ENCODE results near the gene NCOR2.

NCOR2 gene

DNA sequence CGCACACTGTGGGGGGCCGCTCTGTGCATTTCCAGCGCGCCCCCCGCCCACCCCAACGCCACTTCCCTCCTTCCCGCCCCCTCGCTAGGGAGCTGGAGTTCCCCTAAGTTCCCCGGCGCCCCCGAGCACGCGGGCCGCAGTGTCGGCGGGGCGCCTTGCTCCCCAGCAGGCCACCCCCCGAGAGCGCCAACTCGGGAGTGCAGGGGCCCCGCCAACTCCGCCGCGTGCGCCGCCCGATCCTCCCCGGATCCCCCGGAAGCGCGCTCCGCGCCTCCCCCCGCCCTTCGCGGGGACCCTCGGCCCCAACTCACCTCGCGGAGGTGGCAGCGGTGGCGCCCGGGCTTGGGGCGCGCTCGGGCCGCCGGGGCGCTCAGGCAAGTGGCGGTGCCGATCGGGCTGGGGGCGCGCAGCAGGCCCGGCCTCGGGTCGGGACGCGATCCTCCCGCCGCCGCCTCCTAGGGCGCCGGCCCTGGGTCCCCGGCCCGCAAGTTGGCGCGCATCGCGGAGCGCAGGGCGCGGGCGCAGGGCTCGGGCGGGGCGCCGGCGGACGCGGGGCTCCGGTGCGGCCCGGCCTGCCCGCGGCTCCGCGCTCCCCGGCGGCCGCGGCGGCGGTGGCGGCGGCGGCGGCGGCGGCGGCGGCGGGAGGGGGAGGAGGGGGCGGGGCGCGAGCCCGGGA, at the start of gene NCOR2:
Gene NCOR2 (minus strand): TSS at position 616 of the 676 bp plus-strand sequence. CDS start 72,361 bp downstream, outside the sequence.
- no peak for DNase-seq (ENCODE audit: extremely low read depth, low read depth)
- TF ChIP-seq, protein P1, sequence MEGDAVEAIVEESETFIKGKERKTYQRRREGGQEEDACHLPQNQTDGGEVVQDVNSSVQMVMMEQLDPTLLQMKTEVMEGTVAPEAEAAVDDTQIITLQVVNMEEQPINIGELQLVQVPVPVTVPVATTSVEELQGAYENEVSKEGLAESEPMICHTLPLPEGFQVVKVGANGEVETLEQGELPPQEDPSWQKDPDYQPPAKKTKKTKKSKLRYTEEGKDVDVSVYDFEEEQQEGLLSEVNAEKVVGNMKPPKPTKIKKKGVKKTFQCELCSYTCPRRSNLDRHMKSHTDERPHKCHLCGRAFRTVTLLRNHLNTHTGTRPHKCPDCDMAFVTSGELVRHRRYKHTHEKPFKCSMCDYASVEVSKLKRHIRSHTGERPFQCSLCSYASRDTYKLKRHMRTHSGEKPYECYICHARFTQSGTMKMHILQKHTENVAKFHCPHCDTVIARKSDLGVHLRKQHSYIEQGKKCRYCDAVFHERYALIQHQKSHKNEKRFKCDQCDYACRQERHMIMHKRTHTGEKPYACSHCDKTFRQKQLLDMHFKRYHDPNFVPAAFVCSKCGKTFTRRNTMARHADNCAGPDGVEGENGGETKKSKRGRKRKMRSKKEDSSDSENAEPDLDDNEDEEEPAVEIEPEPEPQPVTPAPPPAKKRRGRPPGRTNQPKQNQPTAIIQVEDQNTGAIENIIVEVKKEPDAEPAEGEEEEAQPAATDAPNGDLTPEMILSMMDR (IDR thresholded peaks at IDR 0.05; ENCODE audit: low read depth, low read length): no peak

DNA sequence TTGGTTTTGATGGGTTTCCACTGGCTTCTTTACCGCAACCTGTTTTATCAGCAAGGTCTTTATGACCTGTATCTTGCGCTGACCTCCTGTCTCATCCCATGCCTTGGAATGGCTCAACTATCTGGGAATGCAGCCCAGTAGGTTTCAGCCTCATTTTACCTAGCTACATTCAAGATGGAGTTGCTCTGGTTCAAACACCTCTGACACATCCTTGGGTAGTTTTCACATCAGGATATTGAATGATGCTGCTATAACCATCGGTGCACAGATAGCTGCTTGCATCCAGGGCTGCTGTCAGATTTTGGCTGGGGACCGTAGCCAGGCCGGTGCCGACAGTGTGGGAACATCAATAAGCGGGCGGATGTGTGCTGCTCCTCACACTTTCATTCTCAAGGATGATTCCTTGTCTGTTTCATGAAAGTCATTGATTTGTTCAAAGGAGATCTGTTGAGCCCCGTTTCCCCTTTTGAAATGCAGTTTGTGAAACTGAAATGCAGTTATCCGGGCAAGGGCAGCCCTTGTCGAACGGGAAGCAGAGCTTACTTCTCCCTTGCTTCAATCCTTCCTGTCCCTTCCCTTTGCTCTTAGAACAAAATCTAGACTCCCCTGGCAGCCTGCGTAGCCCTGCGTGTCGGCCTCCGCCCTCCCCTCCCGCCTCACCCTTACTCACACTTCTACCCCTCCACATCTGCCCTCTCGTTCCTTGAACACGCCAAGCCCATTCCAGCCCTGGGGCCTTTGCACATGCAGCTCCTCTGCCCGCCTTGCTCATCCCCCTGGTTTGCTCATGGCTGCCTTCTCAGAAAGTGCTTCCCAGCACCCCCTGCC, 49.2 kb upstream of the NCOR2 start:
- no peak for DNase-seq (ENCODE audit: extremely low read depth, low read depth)
- TF ChIP-seq, protein P1 (IDR thresholded peaks at IDR 0.05; ENCODE audit: low read depth, low read length): no peak

DNA sequence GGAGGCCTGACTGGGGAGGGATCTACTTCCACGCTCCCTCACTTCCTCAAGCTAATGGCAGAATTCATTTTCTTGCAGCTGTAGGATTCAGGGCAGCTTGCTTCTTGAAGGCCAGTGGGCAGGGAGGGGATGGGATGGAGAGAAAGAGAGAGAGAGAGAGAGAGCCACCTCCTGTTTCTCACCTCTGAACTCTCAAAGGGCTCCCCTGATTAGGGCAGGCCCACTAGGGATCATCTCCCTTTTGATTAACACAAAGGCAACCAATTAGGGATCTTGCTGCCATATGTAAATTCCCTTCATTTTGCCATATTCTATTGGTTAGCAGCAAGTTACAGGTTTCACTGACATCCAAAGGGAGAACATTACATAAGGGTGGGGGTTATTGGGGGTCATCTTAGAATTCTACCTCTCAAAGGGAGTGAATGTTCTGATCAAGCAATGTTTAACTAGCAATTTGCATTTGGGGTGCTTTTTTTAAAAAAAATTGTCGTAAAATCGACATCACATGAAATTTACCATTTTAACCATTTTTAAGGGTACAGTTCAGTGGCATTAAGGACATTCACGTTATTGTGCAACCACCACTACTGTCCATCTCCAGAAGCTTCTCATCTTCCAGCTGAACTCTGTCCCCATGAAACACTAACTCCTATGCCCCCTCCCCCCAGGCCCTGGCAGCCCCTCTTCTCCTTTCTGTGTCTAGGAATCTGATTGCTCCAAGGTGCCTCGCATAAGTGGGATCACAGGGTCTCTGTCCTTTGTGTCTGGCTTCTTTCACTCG, 47.3 kb upstream of the NCOR2 start:
- TF ChIP-seq, protein P1 (IDR thresholded peaks at IDR 0.05; ENCODE audit: low read depth, low read length): no peak
- no peak for DNase-seq (ENCODE audit: extremely low read depth, low read depth)

DNA sequence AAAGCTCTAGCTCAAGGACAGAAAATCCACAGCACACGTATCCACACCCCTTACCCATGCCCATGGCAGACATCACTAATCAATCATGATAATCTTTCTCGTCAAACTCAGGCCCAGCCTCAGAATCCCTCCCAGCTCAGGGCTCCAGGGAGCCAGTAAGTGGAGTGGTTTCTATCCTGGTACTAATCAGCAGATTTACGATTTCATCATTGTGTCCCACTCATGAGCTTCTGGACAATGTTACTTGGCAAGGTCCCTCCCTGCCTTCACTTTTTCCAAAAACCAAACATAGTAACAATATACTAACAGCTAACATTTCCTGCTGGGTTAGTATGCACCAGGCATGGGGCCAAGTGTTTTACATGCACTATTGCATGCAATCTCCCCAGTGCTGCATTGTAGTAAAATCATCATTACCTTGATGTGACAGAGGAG, 45.8 kb upstream of the NCOR2 start:
- DNase-seq (ENCODE audit: extremely low read depth, low read depth): peak; percentile 47
- TF ChIP-seq, protein P1 (IDR thresholded peaks at IDR 0.05; ENCODE audit: low read depth, low read length): no peak

DNA sequence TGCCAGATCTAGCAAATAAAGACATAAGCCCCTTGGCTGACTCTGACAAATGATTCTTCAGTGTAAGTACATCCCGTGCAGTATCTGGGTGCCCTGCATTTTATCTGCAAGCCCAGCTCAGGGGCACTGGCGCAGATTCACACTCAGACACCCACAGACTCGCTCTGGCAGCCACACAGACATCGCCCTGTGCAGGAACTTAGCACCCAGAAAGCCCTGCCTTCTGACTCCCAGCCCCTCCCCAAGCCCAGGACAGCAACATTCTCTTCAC, 44.9 kb upstream of the NCOR2 start:
- TF ChIP-seq, protein P1 (IDR thresholded peaks at IDR 0.05; ENCODE audit: low read depth, low read length): no peak
- no peak for DNase-seq (ENCODE audit: extremely low read depth, low read depth)

DNA sequence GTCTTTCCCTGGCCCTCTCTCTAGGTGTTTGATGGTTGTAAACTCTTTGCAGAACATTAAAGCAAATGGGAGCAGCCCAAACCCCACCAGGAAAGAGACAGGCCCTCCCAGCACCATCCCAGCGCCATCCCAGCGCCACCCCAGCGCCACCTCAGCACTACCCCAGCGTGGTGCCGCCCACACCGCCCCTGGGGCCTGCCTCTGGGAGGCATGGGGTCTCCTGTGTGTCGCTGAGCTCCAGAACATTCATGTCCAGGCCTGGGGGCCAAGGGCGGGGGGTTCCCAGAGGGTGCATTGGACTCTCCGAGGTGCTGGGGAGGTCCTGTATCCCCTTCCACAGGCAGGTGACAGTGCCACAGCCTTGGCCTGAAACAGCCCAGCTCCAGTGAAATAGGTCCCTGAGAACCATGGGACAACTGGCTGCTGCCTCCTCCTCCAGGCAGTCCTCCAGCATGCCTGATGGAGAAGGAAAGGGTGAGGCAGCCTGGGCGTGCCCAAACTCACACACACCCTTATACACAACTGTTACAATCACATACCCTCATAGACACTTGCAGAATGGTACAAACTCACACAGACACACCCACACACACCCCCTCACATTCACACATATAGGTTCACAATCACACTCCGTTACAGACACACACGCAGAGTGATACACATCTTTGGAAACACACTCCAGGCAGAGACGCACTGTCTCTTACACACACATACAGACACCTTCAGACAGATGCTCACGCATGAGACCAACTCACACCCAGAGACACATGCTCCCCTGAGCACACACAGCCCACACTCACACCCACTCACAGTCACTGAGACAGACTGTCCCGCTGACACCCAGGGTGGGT, 44.4 kb upstream of the NCOR2 start:
- TF ChIP-seq, protein P1 (IDR thresholded peaks at IDR 0.05; ENCODE audit: low read depth, low read length): no peak
- DNase-seq (ENCODE audit: extremely low read depth, low read depth): no peak
